Parathyroid adenoma (tissue), 2 donors: ENCODE measurements around the gene OXCT2.
"Not testable (repeated sequence)": the region's sequence is repeated elsewhere in the genome, so short reads cannot be mapped to it uniquely, and the experiment has no call there.

Source experiments
- H2AFZ ChIP-seq: fragments of 300-600 bp; sonication (generic); one replicate; pipeline ENCODE4 v1.7.0; 2017; ENCODE audit warnings: antibody characterized with exemption, mild to moderate bottlenecking
- H3K27ac ChIP-seq: fragments of 300-600 bp; sonication (generic); one replicate; pipeline ENCODE4 v1.7.0; 2017
- H3K27me3 ChIP-seq: fragments of 300-600 bp; sonication (generic); one replicate; pipeline ENCODE4 v1.7.0; 2017; ENCODE audit warnings: low read length; ENCODE audit not compliant: control insufficient read depth, insufficient read depth
- H3K36me3 ChIP-seq: fragments of 300-600 bp; sonication (generic); one replicate; pipeline ENCODE4 v1.7.0; 2017; ENCODE audit warnings: low read length; ENCODE audit not compliant: control insufficient read depth, insufficient read depth
- H3K4me1 ChIP-seq: fragments of 300-600 bp; sonication (generic); one replicate; pipeline ENCODE4 v1.7.0; 2017; ENCODE audit warnings: control low read depth
- H3K4me2 ChIP-seq: fragments of 300-600 bp; sonication (generic); one replicate; pipeline ENCODE4 v1.7.0; 2017; ENCODE audit warnings: low read length
- H3K4me3 ChIP-seq: fragments of 300-600 bp; sonication (generic); one replicate; pipeline ENCODE4 v1.7.0; 2017; ENCODE audit warnings: low read depth, low read length
- H3K79me2 ChIP-seq: fragments of 300-600 bp; sonication (generic); one replicate; pipeline ENCODE4 v1.7.0; 2017; ENCODE audit warnings: control low read depth
- H3K9ac ChIP-seq: fragments of 300-600 bp; sonication (generic); one replicate; pipeline ENCODE4 v1.7.0; 2017; ENCODE audit warnings: mild to moderate bottlenecking
- H3K9me3 ChIP-seq: fragments of 300-600 bp; sonication (generic); one replicate; pipeline ENCODE4 v1.7.0; 2017; ENCODE audit warnings: low read length; ENCODE audit not compliant: control insufficient read depth
- CTCF ChIP-seq: fragments of 300-600 bp; sonication (generic); IDR thresholded peaks from one replicate; pipeline ENCODE4 v1.7.0; 2017; ENCODE audit warnings: antibody characterized with exemption, mild to moderate bottlenecking
- donor health status: primary hyperparathyroidism.

The OXCT2 gene

GRCh38 chr1:39782685-39783084 lies 11.5 kb upstream of the OXCT2 start:
- H2AFZ ChIP-seq, H3K79me2 ChIP-seq, H3K27ac ChIP-seq, H3K9ac ChIP-seq, H3K36me3 ChIP-seq, H3K4me1 ChIP-seq, H3K9me3 ChIP-seq, H3K4me2 ChIP-seq, H3K4me3 ChIP-seq, H3K27me3 ChIP-seq: not testable (repeated sequence)

- H3K4me3 ChIP-seq: no peak overlapping the region
- H3K4me2 ChIP-seq: no peak overlapping the region
- no peaks in the 10 kb centered on the region for H3K79me2 ChIP-seq
- H3K27ac ChIP-seq: no peak overlapping the region
- H2AFZ ChIP-seq: no peak overlapping the region
- no peaks in the 10 kb centered on the region for H3K4me1 ChIP-seq
- H3K27me3 ChIP-seq: no peaks in the 10 kb centered on the region
- H3K9ac ChIP-seq: no peak overlapping the region
- TF ChIP-seq CTCF: no peak
- H3K36me3 ChIP-seq: no peaks in the 10 kb centered on the region
- H3K9me3 ChIP-seq: no peaks in the 10 kb centered on the region
Measured at GRCh38 chr1:39782103-39782502, 11.0 kb upstream of the OXCT2 start.

- Histone ChIP-seq H3K27ac (no peak overlapping the region), H3K4me2 (no peak overlapping the region), H3K36me3 (no peaks in the 10 kb centered on the region), H3K4me3 (no peak overlapping the region), H3K27me3 (no peaks in the 10 kb centered on the region), H3K9me3 (no peaks in the 10 kb centered on the region), H3K9ac (no peak overlapping the region), H3K79me2 (no peaks in the 10 kb centered on the region), H3K4me1 (no peaks in the 10 kb centered on the region), H2AFZ (no peak overlapping the region)
- no peak for TF ChIP-seq CTCF
Measured at GRCh38 chr1:39781349-39781715, 10.2 kb upstream of the OXCT2 start.

GRCh38 chr1:39779821-39780220 lies 8.7 kb upstream of the OXCT2 start:
- H3K4me2 ChIP-seq: no peak overlapping the region
- no peak overlapping the region for H3K9ac ChIP-seq
- no peak for TF ChIP-seq CTCF

GRCh38 chr1:39779137-39779536 lies 8.0 kb upstream of the OXCT2 start:
- Histone ChIP-seq H3K4me3 (no peak overlapping the region), H3K4me1 (no peaks in the 10 kb centered on the region), H3K4me2 (no peak overlapping the region), H2AFZ (no peak overlapping the region), H3K9ac (no peak overlapping the region), H3K27me3 (no peaks in the 10 kb centered on the region), H3K79me2 (no peaks in the 10 kb centered on the region), H3K36me3 (no peaks in the 10 kb centered on the region), H3K9me3 (no peaks in the 10 kb centered on the region), H3K27ac (no peak overlapping the region)
- TF ChIP-seq CTCF: no peak

More at GRCh38 chr1:39779821-39780220, 8.7 kb upstream of the OXCT2 start:
- Histone ChIP-seq H3K27ac (no peak overlapping the region), H3K4me1 (no peaks in the 10 kb centered on the region), H2AFZ (no peak overlapping the region), H3K27me3 (no peaks in the 10 kb centered on the region), H3K4me3 (no peak overlapping the region), H3K79me2 (no peaks in the 10 kb centered on the region), H3K36me3 (no peaks in the 10 kb centered on the region), H3K9me3 (no peaks in the 10 kb centered on the region)

- H3K4me2 ChIP-seq, H3K36me3 ChIP-seq, H3K79me2 ChIP-seq, H3K27me3 ChIP-seq, H3K4me1 ChIP-seq, H3K27ac ChIP-seq, H3K4me3 ChIP-seq, H3K9ac ChIP-seq, H3K9me3 ChIP-seq, H2AFZ ChIP-seq: not testable (repeated sequence)
Measured at GRCh38 chr1:39778463-39779099, 7.4 kb upstream of the OXCT2 start.

- H3K27ac ChIP-seq, H3K4me1 ChIP-seq, H3K79me2 ChIP-seq, H2AFZ ChIP-seq, H3K36me3 ChIP-seq, H3K9ac ChIP-seq, H3K9me3 ChIP-seq, H3K4me3 ChIP-seq, H3K4me2 ChIP-seq, H3K27me3 ChIP-seq: not testable (repeated sequence)
Measured at GRCh38 chr1:39777896-39778295, 6.7 kb upstream of the OXCT2 start.
